ENCODE measurements around the gene FADS3. TPM values are rescaled to one million over a fixed set of nuclear protein-coding genes. Genes with fewer than 3 reads are reported as not detected.

Gene FADS3
- total and polyA plus RNA-seq, 2 donors (not counting 1 experiment from before 2014, with no cell fraction given) = 225 to 256 TPM

DNA sequence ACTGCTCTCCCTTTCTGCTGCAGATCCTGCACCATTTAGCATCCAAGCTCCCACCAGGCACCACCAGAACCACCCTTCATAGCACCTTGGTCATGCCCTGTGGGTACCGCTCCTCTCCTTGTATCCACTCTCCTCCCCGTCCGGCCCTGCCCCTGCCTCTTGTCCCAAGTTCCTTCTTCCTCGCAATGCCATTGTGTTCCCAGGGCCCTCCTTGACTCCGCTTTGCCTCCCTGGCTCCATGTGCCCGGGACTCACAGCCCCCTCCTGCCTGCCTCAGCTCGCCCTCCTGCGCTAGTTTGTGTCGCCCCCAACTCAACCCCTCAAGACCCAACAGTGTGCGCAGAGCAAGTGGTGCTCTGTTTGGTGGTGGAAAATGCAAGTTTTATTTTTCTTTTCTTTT is 52.4 kb downstream of the FADS3 start:
- Histone ChIP-seq H3K4me1 (ENCODE audit: control insufficient read depth in 2 of 2, insufficient read depth in 2 of 2, low read length in 2 of 2) (peaks cover 14 to 18% of the 10 kb centered on the region in 2 donors), H3K9me3 (ENCODE audit: control extremely low read depth in 1 of 3, control insufficient read depth in 2 of 3, insufficient read depth in 1 of 3, low read length in 2 of 3) (peaks cover 0 to 8% (median 0%) of the 10 kb centered on the region in 3 donors), H4K20me1 (ENCODE audit: control insufficient read depth, insufficient read depth, low read length, poor library complexity, severe bottlenecking) (no peaks in the 10 kb centered on the region), H3K27ac (ENCODE audit: low read length in 2 of 2) (no peak overlapping the region), H3K79me2 (ENCODE audit: control insufficient read depth, insufficient read depth, low read length) (no peaks in the 10 kb centered on the region), H3K9ac (ENCODE audit: low read length) (no peak overlapping the region), H3K36me3 (replicated peaks in 1 of 2; ENCODE audit: control extremely low read depth in 1 of 2, control insufficient read depth in 1 of 2, extremely low read depth in 1 of 2, insufficient read depth in 2 of 2, low read length in 1 of 2) (no peaks in the 10 kb centered on the region), H3K4me3 (ENCODE audit: control extremely low read depth in 1 of 5, extremely low read depth in 1 of 5, insufficient read depth in 1 of 5, low read depth in 2 of 5, low read length in 4 of 5) (no peak overlapping the region), H3K27me3 (replicated peaks in 1 of 4; ENCODE audit: control extremely low read depth in 1 of 4, control insufficient read depth in 3 of 4, insufficient read depth in 4 of 4, low read length in 3 of 4) (no peaks in the 10 kb centered on the region), H3K4me2 (replicated peaks; ENCODE audit: low read depth, low read length, poor library complexity, severe bottlenecking) (no peak overlapping the region), H2AFZ (ENCODE audit: insufficient read depth, low read depth, low read length, poor library complexity, severe bottlenecking) (no peak overlapping the region)
- Mint-ChIP-seq H3K9me3 (ENCODE audit: insufficient read depth) (no peaks in the 10 kb centered on the region), H3K27ac (no peak overlapping the region), H3K4me3 (no peak overlapping the region), H3K4me1 (peaks cover 17% of the 10 kb centered on the region), H3K27me3 (no peaks in the 10 kb centered on the region)
- no peak for TF ChIP-seq EZH2 (IDR thresholded peaks at IDR 0.05; ENCODE audit: borderline replicate concordance, insufficient read depth, low read depth, low read length, poor library complexity, severe bottlenecking)
- TF ChIP-seq, protein P1, sequence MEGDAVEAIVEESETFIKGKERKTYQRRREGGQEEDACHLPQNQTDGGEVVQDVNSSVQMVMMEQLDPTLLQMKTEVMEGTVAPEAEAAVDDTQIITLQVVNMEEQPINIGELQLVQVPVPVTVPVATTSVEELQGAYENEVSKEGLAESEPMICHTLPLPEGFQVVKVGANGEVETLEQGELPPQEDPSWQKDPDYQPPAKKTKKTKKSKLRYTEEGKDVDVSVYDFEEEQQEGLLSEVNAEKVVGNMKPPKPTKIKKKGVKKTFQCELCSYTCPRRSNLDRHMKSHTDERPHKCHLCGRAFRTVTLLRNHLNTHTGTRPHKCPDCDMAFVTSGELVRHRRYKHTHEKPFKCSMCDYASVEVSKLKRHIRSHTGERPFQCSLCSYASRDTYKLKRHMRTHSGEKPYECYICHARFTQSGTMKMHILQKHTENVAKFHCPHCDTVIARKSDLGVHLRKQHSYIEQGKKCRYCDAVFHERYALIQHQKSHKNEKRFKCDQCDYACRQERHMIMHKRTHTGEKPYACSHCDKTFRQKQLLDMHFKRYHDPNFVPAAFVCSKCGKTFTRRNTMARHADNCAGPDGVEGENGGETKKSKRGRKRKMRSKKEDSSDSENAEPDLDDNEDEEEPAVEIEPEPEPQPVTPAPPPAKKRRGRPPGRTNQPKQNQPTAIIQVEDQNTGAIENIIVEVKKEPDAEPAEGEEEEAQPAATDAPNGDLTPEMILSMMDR (IDR thresholded peaks at IDR 0.05) = no peak
- POLR2A ChIA-PET = no interaction called here
- ATAC-seq (ENCODE audit: low read depth) (no peak), DNase-seq (no peak)
- 96% methylated on average over 4 of the region's 10 CpGs for WGBS (ENCODE audit: insufficient coverage)
- intact Hi-C loops (cut with micrococcal nuclease) = no loop called here
- CTCF ChIA-PET = interaction anchor here (1.0 kb wide), 1 partner anchor 242 kb away, joined by 3 read pairs; no protein-coding TSS in a partner anchor

DNA sequence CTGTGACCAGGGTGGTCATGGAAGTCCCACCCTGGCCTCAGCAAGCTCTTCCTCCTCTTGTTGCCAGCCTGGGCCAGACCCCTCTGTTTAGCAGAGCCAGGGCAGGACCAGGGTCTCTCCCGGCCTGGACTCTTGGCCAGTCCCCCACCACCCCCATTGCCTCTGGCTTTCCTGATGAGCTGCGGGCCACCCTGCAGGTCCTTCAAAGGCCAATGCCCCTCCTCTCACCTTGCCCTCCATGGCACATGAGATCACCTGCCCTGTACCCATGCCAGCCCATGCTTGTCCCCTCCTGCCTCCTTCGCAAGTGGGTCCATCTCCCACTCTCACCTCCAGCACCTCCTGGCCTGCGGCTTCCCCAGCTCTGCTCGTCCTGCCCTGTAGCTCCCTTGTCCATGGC is 52.8 kb downstream of the FADS3 start:
- no peak overlapping the region for H3K4me3 ChIP-seq (ENCODE audit: control extremely low read depth in 1 of 5, extremely low read depth in 1 of 5, insufficient read depth in 1 of 5, low read depth in 2 of 5, low read length in 4 of 5)
- peaks cover 16 to 22% of the 10 kb centered on the region in 2 donors for H3K4me1 ChIP-seq (ENCODE audit: control insufficient read depth in 2 of 2, insufficient read depth in 2 of 2, low read length in 2 of 2)
- WGBS (ENCODE audit: insufficient coverage) = 100% methylated on average over 5 of the region's 5 CpGs
- no peak overlapping the region for H3K9ac ChIP-seq (ENCODE audit: low read length)
- H3K9me3 Mint-ChIP-seq (ENCODE audit: insufficient read depth) = no peaks in the 10 kb centered on the region
- no peak for DNase-seq
- no peak overlapping the region for H3K27ac ChIP-seq (ENCODE audit: low read length in 2 of 2)
- ChIA-PET CTCF (interaction anchor here (1.0 kb wide), 1 partner anchor 243 kb away, joined by 3 read pairs; no protein-coding TSS in a partner anchor), POLR2A (no interaction called here)
- intact Hi-C loops (cut with micrococcal nuclease) = no loop called here
- no peaks in the 10 kb centered on the region for H3K36me3 ChIP-seq (replicated peaks in 1 of 2; ENCODE audit: control extremely low read depth in 1 of 2, control insufficient read depth in 1 of 2, extremely low read depth in 1 of 2, insufficient read depth in 2 of 2, low read length in 1 of 2)
- H3K27me3 Mint-ChIP-seq = no peaks in the 10 kb centered on the region
- H3K4me2 ChIP-seq (replicated peaks; ENCODE audit: low read depth, low read length, poor library complexity, severe bottlenecking) = no peak overlapping the region
- H4K20me1 ChIP-seq (ENCODE audit: control insufficient read depth, insufficient read depth, low read length, poor library complexity, severe bottlenecking) = no peaks in the 10 kb centered on the region
- H3K4me1 Mint-ChIP-seq = peaks cover 21% of the 10 kb centered on the region
- no peaks in the 10 kb centered on the region for H3K27me3 ChIP-seq (replicated peaks in 1 of 4; ENCODE audit: control extremely low read depth in 1 of 4, control insufficient read depth in 3 of 4, insufficient read depth in 4 of 4, low read length in 3 of 4)
- ATAC-seq (ENCODE audit: low read depth) = no peak
- TF ChIP-seq EZH2 (IDR thresholded peaks at IDR 0.05; ENCODE audit: borderline replicate concordance, insufficient read depth, low read depth, low read length, poor library complexity, severe bottlenecking) = no peak
- TF ChIP-seq, protein P1 (IDR thresholded peaks at IDR 0.05) = no peak
- no peak overlapping the region for H2AFZ ChIP-seq (ENCODE audit: insufficient read depth, low read depth, low read length, poor library complexity, severe bottlenecking)
- no peak overlapping the region for H3K4me3 Mint-ChIP-seq
- H3K27ac Mint-ChIP-seq = no peak overlapping the region
- no peaks in the 10 kb centered on the region for H3K79me2 ChIP-seq (ENCODE audit: control insufficient read depth, insufficient read depth, low read length)
- H3K9me3 ChIP-seq (ENCODE audit: control extremely low read depth in 1 of 3, control insufficient read depth in 2 of 3, insufficient read depth in 1 of 3, low read length in 2 of 3) = peaks cover 0 to 8% (median 0%) of the 10 kb centered on the region in 3 donors
